Nephron progenitor cell (in vitro differentiated cells): ENCODE data around the gene ERC2.

ENCODE experiments used
- DNase-seq: peaks from one replicate; pipeline ENCODE4 v3.0.0; 2021
- H3K27ac Mint-ChIP-seq: 2 replicates; pipeline ENCODE4 v1.8.0; 2021; ENCODE audit warnings: mild to moderate bottlenecking, moderate library complexity, mixed read lengths
- H3K27me3 Mint-ChIP-seq: 2 replicates; pipeline ENCODE4 v1.8.0; 2021; ENCODE audit warnings: mild to moderate bottlenecking, low read depth, mixed read lengths; ENCODE audit not compliant: poor library complexity
- H3K36me3 Mint-ChIP-seq: 2 replicates; pipeline ENCODE4 v1.8.0; 2021; ENCODE audit warnings: low read depth, mixed read lengths
- H3K4me1 Mint-ChIP-seq: 2 replicates; pipeline ENCODE4 v1.8.0; 2021; ENCODE audit warnings: mixed read lengths
- H3K4me3 Mint-ChIP-seq: 2 replicates; pipeline ENCODE4 v1.8.0; 2021; ENCODE audit warnings: mild to moderate bottlenecking, moderate library complexity, mixed read lengths
- H3K9me3 Mint-ChIP-seq: 2 replicates; pipeline ENCODE4 v1.8.0; 2021; ENCODE audit warnings: mild to moderate bottlenecking, moderate library complexity, mixed read lengths
- TF ChIP-seq, protein P1 (sequence below): fragments of 200-600 bp; sonication (generic); IDR thresholded peaks from 2 replicates; pipeline ENCODE4 v1.5.0; 2021; ENCODE audit warnings: antibody characterized with exemption

Gene ERC2

DNA sequence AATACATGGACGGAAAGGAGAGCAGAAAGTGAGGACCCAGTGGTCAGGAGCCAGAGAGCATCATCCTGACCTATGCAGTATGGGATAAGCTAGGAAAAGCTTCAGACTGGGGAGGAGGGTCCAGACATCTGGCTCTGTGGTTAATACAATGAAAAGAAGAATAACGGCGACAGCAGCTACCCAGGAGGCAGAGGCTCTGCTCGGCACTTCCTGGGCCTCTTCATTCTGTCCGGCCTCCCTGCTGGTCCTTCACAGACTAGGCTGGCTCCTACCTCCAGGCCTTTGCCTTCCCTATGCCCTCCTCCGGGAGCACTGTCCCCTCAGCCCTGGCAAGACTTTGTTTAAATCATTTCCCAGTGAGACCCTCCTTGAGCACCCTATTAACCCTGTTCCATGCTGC is 922.3 kb downstream of the ERC2 start:
- TF ChIP-seq, protein P1, sequence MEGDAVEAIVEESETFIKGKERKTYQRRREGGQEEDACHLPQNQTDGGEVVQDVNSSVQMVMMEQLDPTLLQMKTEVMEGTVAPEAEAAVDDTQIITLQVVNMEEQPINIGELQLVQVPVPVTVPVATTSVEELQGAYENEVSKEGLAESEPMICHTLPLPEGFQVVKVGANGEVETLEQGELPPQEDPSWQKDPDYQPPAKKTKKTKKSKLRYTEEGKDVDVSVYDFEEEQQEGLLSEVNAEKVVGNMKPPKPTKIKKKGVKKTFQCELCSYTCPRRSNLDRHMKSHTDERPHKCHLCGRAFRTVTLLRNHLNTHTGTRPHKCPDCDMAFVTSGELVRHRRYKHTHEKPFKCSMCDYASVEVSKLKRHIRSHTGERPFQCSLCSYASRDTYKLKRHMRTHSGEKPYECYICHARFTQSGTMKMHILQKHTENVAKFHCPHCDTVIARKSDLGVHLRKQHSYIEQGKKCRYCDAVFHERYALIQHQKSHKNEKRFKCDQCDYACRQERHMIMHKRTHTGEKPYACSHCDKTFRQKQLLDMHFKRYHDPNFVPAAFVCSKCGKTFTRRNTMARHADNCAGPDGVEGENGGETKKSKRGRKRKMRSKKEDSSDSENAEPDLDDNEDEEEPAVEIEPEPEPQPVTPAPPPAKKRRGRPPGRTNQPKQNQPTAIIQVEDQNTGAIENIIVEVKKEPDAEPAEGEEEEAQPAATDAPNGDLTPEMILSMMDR, result no peak
- Mint-ChIP-seq H3K4me1 (peaks cover 69% of the 10 kb centered on the region), H3K4me3 (no peak overlapping the region), H3K27me3 (peaks cover 3% of the 10 kb centered on the region), H3K36me3 (peaks cover 5% of the 10 kb centered on the region), H3K9me3 (peaks cover 5% of the 10 kb centered on the region), H3K27ac (peak overlapping the region; percentile 68)
- no peak for DNase-seq

DNA sequence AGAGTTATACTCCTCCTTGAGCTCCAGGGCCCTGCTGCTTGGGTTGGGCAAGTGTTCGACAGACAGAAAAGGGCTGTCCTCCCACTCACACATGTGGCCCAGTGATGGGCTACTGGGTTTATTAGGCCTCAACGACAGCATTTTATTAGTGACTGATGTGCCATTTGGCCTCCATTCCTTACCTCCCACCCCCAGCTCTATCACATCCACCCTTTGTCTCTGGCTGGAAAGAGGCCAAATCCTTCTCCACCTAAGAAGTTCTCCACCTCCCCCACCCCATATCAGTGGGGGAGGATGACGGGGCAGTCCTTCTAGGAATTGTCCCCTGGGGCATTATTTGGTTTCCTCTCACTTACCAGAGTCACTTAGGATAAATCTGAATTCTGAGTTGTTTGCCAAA is 924.0 kb downstream of the ERC2 start:
- Mint-ChIP-seq H3K36me3 (no peaks in the 10 kb centered on the region), H3K27me3 (no peaks in the 10 kb centered on the region), H3K27ac (no peak overlapping the region), H3K4me1 (peaks cover 78% of the 10 kb centered on the region), H3K9me3 (no peaks in the 10 kb centered on the region), H3K4me3 (no peak overlapping the region)
- no peak for DNase-seq
- TF ChIP-seq, protein P1, result no peak

DNA sequence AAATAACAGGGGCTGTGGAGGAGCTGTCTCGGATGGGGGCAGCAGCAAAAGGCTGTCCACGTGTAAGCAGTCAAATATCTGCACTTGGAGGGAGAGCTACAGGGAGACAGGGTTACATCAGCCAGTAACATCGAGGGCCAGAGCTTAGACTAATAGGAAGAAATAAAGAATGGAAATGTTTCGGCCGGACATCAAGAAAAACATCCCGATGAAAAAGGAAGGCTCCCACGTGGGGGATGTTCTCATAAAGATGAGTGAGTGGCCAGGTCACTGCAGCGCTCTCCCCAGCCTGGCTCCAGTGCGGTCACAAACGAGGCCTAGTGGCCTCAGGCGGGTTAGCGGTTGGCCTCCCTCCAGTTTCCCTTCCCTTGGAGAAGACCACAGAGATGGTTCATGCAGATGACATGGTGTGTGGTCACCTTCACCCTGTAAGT is 925.1 kb downstream of the ERC2 start:
- DNase-seq, result no peak
- TF ChIP-seq, protein P1, result no peak
- Mint-ChIP-seq H3K4me1 (peaks cover 76% of the 10 kb centered on the region), H3K27me3 (no peaks in the 10 kb centered on the region), H3K9me3 (no peaks in the 10 kb centered on the region), H3K36me3 (no peaks in the 10 kb centered on the region), H3K27ac (peak overlapping the region; percentile 32), H3K4me3 (no peak overlapping the region)

DNA sequence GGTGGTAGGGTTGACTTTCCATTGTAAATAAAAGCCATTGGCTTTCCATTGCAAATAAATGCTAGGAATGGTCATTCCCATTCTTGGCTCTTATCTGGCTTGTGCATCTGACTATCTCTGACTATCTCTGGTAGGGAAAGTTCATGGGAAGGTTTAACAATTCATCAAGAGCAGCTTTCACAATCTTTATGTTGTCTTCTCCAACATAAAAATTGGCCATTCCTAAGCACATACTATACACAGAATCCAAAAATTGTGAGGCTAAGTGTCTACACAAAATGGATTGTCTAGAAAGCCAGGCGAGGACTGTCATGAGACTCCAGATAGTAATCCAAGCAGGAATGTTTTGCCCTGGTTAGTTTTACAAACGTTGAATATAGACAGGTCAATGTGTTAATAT is 926.8 kb downstream of the ERC2 start:
- H3K4me1 Mint-ChIP-seq, result peaks cover 78% of the 10 kb centered on the region
- H3K36me3 Mint-ChIP-seq, result no peaks in the 10 kb centered on the region
- H3K9me3 Mint-ChIP-seq, result no peaks in the 10 kb centered on the region
- TF ChIP-seq, protein P1, result no peak
- H3K27me3 Mint-ChIP-seq, result peaks cover 3% of the 10 kb centered on the region
- no peak overlapping the region for H3K27ac Mint-ChIP-seq
- no peak overlapping the region for H3K4me3 Mint-ChIP-seq
- no peak for DNase-seq

DNA sequence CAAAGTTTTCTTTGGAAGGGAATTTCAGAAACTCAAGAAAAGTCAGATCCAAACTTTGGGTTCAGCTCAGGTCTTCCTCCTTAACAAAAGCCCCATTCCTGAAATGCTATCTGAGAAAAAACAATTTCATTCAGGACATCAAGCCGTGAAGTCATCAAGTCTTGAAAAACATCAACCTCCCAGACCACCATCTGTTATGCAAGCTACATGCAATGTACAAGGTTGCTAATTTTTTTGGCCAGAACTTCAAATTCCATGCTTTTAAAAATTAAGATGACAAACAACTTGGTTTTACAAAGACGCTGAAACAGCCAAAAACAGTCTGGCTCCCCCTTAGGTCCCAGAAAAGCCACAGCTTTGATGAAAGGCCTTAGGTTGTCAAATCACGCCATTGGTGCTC is 927.3 kb downstream of the ERC2 start:
- peaks cover 3% of the 10 kb centered on the region for H3K27me3 Mint-ChIP-seq
- DNase-seq, result no peak
- TF ChIP-seq, protein P1, result no peak
- H3K4me3 Mint-ChIP-seq, result no peak overlapping the region
- H3K4me1 Mint-ChIP-seq, result peaks cover 73% of the 10 kb centered on the region
- no peak overlapping the region for H3K27ac Mint-ChIP-seq
- no peaks in the 10 kb centered on the region for H3K9me3 Mint-ChIP-seq
- no peaks in the 10 kb centered on the region for H3K36me3 Mint-ChIP-seq

DNA sequence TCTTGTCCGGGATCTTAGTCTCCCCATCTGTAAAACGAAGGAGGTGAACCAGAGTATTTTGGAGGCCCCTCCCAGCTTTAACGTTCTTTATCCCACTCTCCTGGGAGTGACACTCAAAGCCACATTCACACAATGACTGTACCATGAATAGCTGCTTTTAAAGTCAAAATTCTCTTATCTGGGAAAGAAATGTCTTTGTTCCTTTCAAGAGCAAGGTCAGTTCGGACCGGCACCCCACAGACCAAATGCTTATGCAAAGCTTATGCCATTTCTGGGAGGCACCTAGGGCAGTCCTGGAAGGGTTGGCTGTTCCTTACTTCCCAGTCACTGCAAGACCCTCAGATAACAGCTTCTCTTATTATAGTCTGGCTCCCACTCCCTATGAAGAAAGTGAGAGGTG is 927.7 kb downstream of the ERC2 start:
- H3K4me3 Mint-ChIP-seq, result no peak overlapping the region
- H3K27me3 Mint-ChIP-seq, result peaks cover 3% of the 10 kb centered on the region
- peaks cover 69% of the 10 kb centered on the region for H3K4me1 Mint-ChIP-seq
- TF ChIP-seq, protein P1, result no peak
- H3K9me3 Mint-ChIP-seq, result no peaks in the 10 kb centered on the region
- no peak overlapping the region for H3K27ac Mint-ChIP-seq
- no peak for DNase-seq
- H3K36me3 Mint-ChIP-seq, result no peaks in the 10 kb centered on the region
